Measurements from ENCODE around the gene NAT10.

Gene NAT10

GRCh38 chr11:34111722-34112270 lies 6.4 kb downstream of the NAT10 start:
- no peak for DNase-seq

GRCh38 chr11:34114014-34114413 lies 8.6 kb downstream of the NAT10 start:
- DNase-seq: no peak

- no peak for DNase-seq
These were observed 9.0 kb downstream of the NAT10 start for GRCh38 chr11:34114471-34114870.

GRCh38 chr11:34120651-34121050 lies 15.2 kb downstream of the NAT10 start:
- DNase-seq: no peak

- DNase-seq: no peak
These were observed 19.6 kb downstream of the NAT10 start for GRCh38 chr11:34124885-34125668.

GRCh38 chr11:34126959-34127848 lies 21.8 kb downstream of the NAT10 start:
- DNase-seq: no peak

GRCh38 chr11:34128824-34129223 lies 23.4 kb downstream of the NAT10 start:
- DNase-seq: no peak

GRCh38 chr11:34132261-34132965 lies 27.0 kb downstream of the NAT10 start:
- no peak for DNase-seq

GRCh38 chr11:34134765-34135164 lies 29.3 kb downstream of the NAT10 start:
- no peak for DNase-seq

GRCh38 chr11:34135439-34135838 lies 30.0 kb downstream of the NAT10 start:
- DNase-seq: no peak

GRCh38 chr11:34136420-34136819 lies 31.0 kb downstream of the NAT10 start:
- no peak for DNase-seq

- no peak for DNase-seq
These were observed 33.9 kb downstream of the NAT10 start for GRCh38 chr11:34139346-34139745.

- DNase-seq: no peak
These were observed 34.7 kb downstream of the NAT10 start for GRCh38 chr11:34140149-34140548.

GRCh38 chr11:34143048-34143447 lies 37.6 kb downstream of the NAT10 start:
- no peak for DNase-seq

- DNase-seq: no peak
These were observed 39.6 kb downstream of the NAT10 start for GRCh38 chr11:34145073-34145472.

- no peak for DNase-seq
These were observed 40.5 kb downstream of the NAT10 start for GRCh38 chr11:34145847-34146381.

- no peak for DNase-seq
These were observed 41.0 kb downstream of the NAT10 start for GRCh38 chr11:34146411-34146810.

GRCh38 chr11:34146866-34147265 lies 41.4 kb downstream of the NAT10 start:
- no peak for DNase-seq

- DNase-seq: no peak
These were observed 42.2 kb downstream of the NAT10 start for GRCh38 chr11:34147581-34147980.

GRCh38 chr11:34148504-34149165 lies 43.2 kb downstream of the NAT10 start:
- DNase-seq: no peak

- DNase-seq: no peak
These were observed 43.8 kb downstream of the NAT10 start for GRCh38 chr11:34149274-34149673.

GRCh38 chr11:34149786-34150185 lies 44.4 kb downstream of the NAT10 start:
- DNase-seq: no peak

Measured in activated T-cell treated with anti-CD3 and anti-CD28 coated beads, Interleukin-2, amount 50 U/mL, for 1 hour (primary cell).